GM21381 (cell line): Measurements from ENCODE around the gene RORB.

Experiments used
- ATAC-seq: cut with Tn5 transposase; IDR thresholded peaks from one replicate; pipeline ENCODE4 v1.9.1; 2021; ENCODE audit warnings: mild to moderate bottlenecking, moderate library complexity; ENCODE audit not compliant: unreplicated experiment

Gene RORB

GRCh38 chr9:74496819-74497747 lies at the start of gene RORB:
Gene RORB, plus strand, starts transcription at chr9:74497335. Its CDS starts 642 bp downstream, at chr9:74497977.
- ATAC-seq = peak; percentile 88

- ATAC-seq = no peak
Observed at GRCh38 chr9:74447451-74448193, 49.5 kb upstream of the RORB start.

GRCh38 chr9:74449060-74449459 lies 48.1 kb upstream of the RORB start:
- ATAC-seq = no peak

- no peak for ATAC-seq
Observed at GRCh38 chr9:74458832-74459231, 38.3 kb upstream of the RORB start.

GRCh38 chr9:74463825-74464224 lies 33.3 kb upstream of the RORB start:
- no peak for ATAC-seq

- ATAC-seq = no peak
Observed at GRCh38 chr9:74478606-74479005, 18.5 kb upstream of the RORB start.

- no peak for ATAC-seq
Observed at GRCh38 chr9:74479711-74480110, 17.4 kb upstream of the RORB start.

GRCh38 chr9:74487395-74487794 lies 9.7 kb upstream of the RORB start:
- no peak for ATAC-seq

GRCh38 chr9:74493512-74493911 lies 3.6 kb upstream of the RORB start:
- no peak for ATAC-seq

- ATAC-seq = no peak
Observed at GRCh38 chr9:74494490-74494889, 2.6 kb upstream of the RORB start.

GRCh38 chr9:74496406-74496805 lies 729 bp upstream of the RORB start:
- ATAC-seq = no peak

- ATAC-seq = no peak
Observed at GRCh38 chr9:74497748-74498620, 849 bp downstream of the RORB start.

- ATAC-seq = no peak
Observed at GRCh38 chr9:74498621-74499095, 1.5 kb downstream of the RORB start.

GRCh38 chr9:74499111-74499601 lies 2.0 kb downstream of the RORB start:
- no peak for ATAC-seq

- no peak for ATAC-seq
Observed at GRCh38 chr9:74499770-74500583, 2.8 kb downstream of the RORB start.

GRCh38 chr9:74500584-74500924 lies 3.4 kb downstream of the RORB start:
- ATAC-seq = no peak

- ATAC-seq = no peak
Observed at GRCh38 chr9:74501570-74501969, 4.4 kb downstream of the RORB start.

- no peak for ATAC-seq
Observed at GRCh38 chr9:74503219-74503618, 6.1 kb downstream of the RORB start.

GRCh38 chr9:74503666-74504065 lies 6.5 kb downstream of the RORB start:
- ATAC-seq = no peak

GRCh38 chr9:74511333-74511732 lies 14.2 kb downstream of the RORB start:
- ATAC-seq = no peak
